Thymus (tissue), 11 donors: ENCODE results near the gene DAG1. TPM values are rescaled to one million over a fixed set of nuclear protein-coding genes. Genes with fewer than 3 reads are reported as not detected.

Source experiments
- DNase-seq, 9 donors: peaks; one replicate each; pipeline ENCODE4 v3.0.0-alpha.2; 2013; ENCODE audit warnings: low spot score in 9 of 9, low read depth in 6 of 9, missing footprints in 1 of 9
- H3K27ac ChIP-seq, 2 donors: one replicate each; pipeline ENCODE4 v1.5.1; 2013; ENCODE audit warnings: control low read depth in 1 of 2, low read depth in 1 of 2, low read length in 1 of 2, mild to moderate bottlenecking in 1 of 2, moderate library complexity in 1 of 2
- H3K27me3 ChIP-seq, 2 donors: one replicate each; pipeline ENCODE4 v1.5.1; 2013; ENCODE audit warnings: low read length in 1 of 2; ENCODE audit not compliant: control insufficient read depth in 2 of 2, insufficient read depth in 1 of 2
- H3K36me3 ChIP-seq, 2 donors: one replicate each; pipeline ENCODE4 v1.5.1; 2013; ENCODE audit warnings: low read length in 1 of 2, mild to moderate bottlenecking in 1 of 2, moderate library complexity in 1 of 2; ENCODE audit not compliant: control insufficient read depth in 2 of 2, insufficient read depth in 2 of 2
- H3K4me1 ChIP-seq, 2 donors: one replicate each; pipeline ENCODE4 v1.5.1; 2013; ENCODE audit warnings: low read length in 2 of 2; ENCODE audit not compliant: control insufficient read depth in 2 of 2, insufficient read depth in 2 of 2
- H3K4me3 ChIP-seq, 2 donors: one replicate each; pipeline ENCODE4 v1.5.1; 2013; ENCODE audit warnings: low read length in 2 of 2, control low read depth in 1 of 2, mild to moderate bottlenecking in 1 of 2
- H3K9me3 ChIP-seq, 2 donors: one replicate each; pipeline ENCODE4 v1.5.1; 2013; ENCODE audit warnings: low read length in 1 of 2, mild to moderate bottlenecking in 1 of 2; ENCODE audit not compliant: control insufficient read depth in 2 of 2, insufficient read depth in 1 of 2
- WGBS: extraction: QIAGEN DNeasy Blood & Tissue Kit; methylation state at CpG from one replicate; pipeline ENCODE4 v1.1.7; 2013; 5-methylcytosine and 5-hydroxymethylcytosine counted together
- polyA plus RNA-seq: library from polyadenylated mRNA; stranded (reverse); fragments of 200-250 nt; gene quantifications from one replicate; pipeline ENCODE4 v1.2.3, GENCODE V29; 2013
- total RNA-seq: library from RNA; stranded (reverse); fragments of 120-200 nt; gene quantifications from one replicate; pipeline ENCODE4 v1.2.4, GENCODE V29; 2013
- donor health status: healthy.

The DAG1 gene
- total and polyA plus RNA-seq, 2 donors, result 8.5 to 11.5 TPM

GRCh38 chr3:49570028-49570654 lies 100.1 kb downstream of the DAG1 start:
- H3K4me1 ChIP-seq, result no peaks in the 10 kb centered on the region
- H3K27me3 ChIP-seq, result no peaks in the 10 kb centered on the region
- H3K36me3 ChIP-seq, result no peaks in the 10 kb centered on the region
- no peak for DNase-seq
- H3K9me3 ChIP-seq, result no peaks in the 10 kb centered on the region
- H3K27ac ChIP-seq, result no peak overlapping the region
- 96% methylated on average over 6 of the region's 6 CpGs for WGBS
- H3K4me3 ChIP-seq, result no peak overlapping the region

GRCh38 chr3:49582177-49582576 lies 112.1 kb downstream of the DAG1 start:
- no peaks in the 10 kb centered on the region for H3K9me3 ChIP-seq
- no peak for DNase-seq
- H3K4me3 ChIP-seq, result no peak overlapping the region
- no peak overlapping the region for H3K27ac ChIP-seq
- no peaks in the 10 kb centered on the region for H3K27me3 ChIP-seq
- H3K4me1 ChIP-seq, result no peaks in the 10 kb centered on the region
- no peaks in the 10 kb centered on the region for H3K36me3 ChIP-seq

Other genes with a start within 250 kb of the DAG1 start
- gene C3orf62, start 193.0 kb upstream of the DAG1 start, total RNA-seq, result 2.3 TPM
- gene C3orf62, start 193.0 kb upstream of the DAG1 start, polyA plus RNA-seq, result 15.6 TPM
- 20.0 TPM for gene USP4, start 130.2 kb upstream of the DAG1 start, total RNA-seq
- gene USP4, start 130.2 kb upstream of the DAG1 start, polyA plus RNA-seq, result 57.8 TPM
- 204 TPM for gene GPX1, start 111.9 kb upstream of the DAG1 start, total RNA-seq
- 384 TPM for gene GPX1, start 111.9 kb upstream of the DAG1 start, polyA plus RNA-seq
- gene RHOA, start 58.3 kb upstream of the DAG1 start, total RNA-seq, result 202 TPM
- gene RHOA, start 58.3 kb upstream of the DAG1 start, polyA plus RNA-seq, result 368 TPM
- 12.7 TPM for gene TCTA, start 57.8 kb upstream of the DAG1 start, total RNA-seq
- 24.5 TPM for gene TCTA, start 57.8 kb upstream of the DAG1 start, polyA plus RNA-seq
- gene AMT, start 47.8 kb upstream of the DAG1 start, total RNA-seq, result 4.1 TPM
- 40.0 TPM for gene AMT, start 47.8 kb upstream of the DAG1 start, polyA plus RNA-seq
- 4.8 TPM for gene NICN1, start 40.9 kb upstream of the DAG1 start, total RNA-seq
- 9.2 TPM for gene NICN1, start 40.9 kb upstream of the DAG1 start, polyA plus RNA-seq
- gene BSN, start 84.2 kb downstream of the DAG1 start, total RNA-seq, result 0.09 TPM
- gene BSN, start 84.2 kb downstream of the DAG1 start, polyA plus RNA-seq, result 0.09 TPM
- 90.5 TPM for gene APEH, start 204.1 kb downstream of the DAG1 start, total RNA-seq
- 45.8 TPM for gene APEH, start 204.1 kb downstream of the DAG1 start, polyA plus RNA-seq
- 7.0 TPM for gene MST1, start 219.2 kb downstream of the DAG1 start, total RNA-seq
- 90.3 TPM for gene MST1, start 219.2 kb downstream of the DAG1 start, polyA plus RNA-seq
- 12.3 TPM for gene RNF123, start 219.3 kb downstream of the DAG1 start, total RNA-seq
- gene RNF123, start 219.3 kb downstream of the DAG1 start, polyA plus RNA-seq, result 23.7 TPM
- 0.19 TPM for gene AMIGO3, start 249.4 kb downstream of the DAG1 start, total RNA-seq
- gene AMIGO3, start 249.4 kb downstream of the DAG1 start, polyA plus RNA-seq, result 2.0 TPM